Keratinocyte (primary cell): ENCODE data around the gene MYO16.

Experiments
- CTCF ChIP-seq, 3 experiments: IDR thresholded peaks in 1 of 3; conservative IDR thresholded peaks in 1 of 3; optimal IDR thresholded peaks in 1 of 3; 2 replicates in 2 of 3; 3 replicates in 1 of 3; pipeline versions ENCODE3 to v1.5.1; 2011; ENCODE audit warnings: low read length in 3 of 3, mild to moderate bottlenecking in 3 of 3, moderate library complexity in 2 of 3, control low read depth in 1 of 3, inconsistent platforms in 1 of 3; ENCODE audit not compliant: insufficient read depth in 2 of 3; ENCODE audit errors: extremely low read depth in 1 of 3
- EZH2 ChIP-seq: IDR thresholded peaks from one replicate; pipeline ENCODE4 v1.6.1; 2012; ENCODE audit warnings: inconsistent platforms, mild to moderate bottlenecking, low read length, moderate library complexity

- no peak for TF ChIP-seq EZH2
- no peak for TF ChIP-seq CTCF (optimal IDR thresholded peaks at IDR 0.05 in 1 of 3, IDR thresholded peaks at IDR 0.05 in 1 of 3, conservative IDR thresholded peaks at IDR 0.05 in 1 of 3; ENCODE audit: extremely low read depth in 1 of 3, insufficient read depth in 2 of 3, low read length in 3 of 3)
These were observed 527.9 kb downstream of the MYO16 start for GRCh38 chr13:109157275-109157674.
